Mucosa of descending colon (tissue), 3 donors: ENCODE results near the gene EDNRA. TPM values are rescaled to one million over a fixed set of nuclear protein-coding genes. Genes with fewer than 3 reads are reported as not detected.

Source experiments
- ATAC-seq: fragments of 200-7000 bp; cut with Tn5 transposase; one replicate; pipeline ENCODE4 v1.9.1; 2020; ENCODE audit warnings: mild to moderate bottlenecking, moderate library complexity
- DNase-seq, 3 donors: peaks; one replicate each; pipeline ENCODE4 v3.0.0-alpha.2; 2020
- H3K36me3 ChIP-seq: fragments of 200-600 bp; one replicate; pipeline ENCODE4 v1.8.0; 2021; ENCODE audit warnings: low read depth, mild to moderate bottlenecking
- H3K4me1 ChIP-seq: fragments of 200-600 bp; one replicate; pipeline ENCODE4 v1.8.0; 2021; ENCODE audit warnings: low read depth, mild to moderate bottlenecking
- H3K4me3 ChIP-seq: fragments of 200-600 bp; one replicate; pipeline ENCODE4 v1.8.0; 2021; ENCODE audit warnings: mild to moderate bottlenecking
- H3K9me3 ChIP-seq: fragments of 200-600 bp; one replicate; pipeline ENCODE4 v1.8.0; 2021; ENCODE audit warnings: mild to moderate bottlenecking
- intact Hi-C, 2 donors: fragments of 100-400 bp; cut with DNase I in 1 of 2; cut with micrococcal nuclease in 1 of 2; formaldehyde crosslinking; loops; one replicate each; pipeline versions ENCODE4 v1.11.0 to v1.11.1; 2022; cut with DNase I, micrococcal nuclease
- total RNA-seq, 3 donors: library from RNA; stranded (reverse); fragmentation: NEBNext Ultra II Directional in 2 of 3; extraction: Animal tissue kit (Norgen Biotek cat#: 25700) in 2 of 3; gene quantifications; one replicate each; pipeline versions ENCODE4 v1.2.1 to v1.2.4, GENCODE V29; 2021 to 2023
- TF ChIP-seq, protein P1 (sequence below): fragments of 200-600 bp; IDR thresholded peaks from one replicate; pipeline ENCODE4 v1.8.0; 2022; ENCODE audit warnings: antibody characterized with exemption, mild to moderate bottlenecking
- donor health status: DM: no; HTN: no; CAD: no; lungs with moderate emphysema.
- donor health status: DM: no; HTN: no; CAD: no.
- donor health status: DM: no; HTN: yes; CAD: no.

Gene EDNRA
- total RNA-seq, 3 donors from 2014 or later = 0.72 to 1.6 (median 1.6) TPM

DNA sequence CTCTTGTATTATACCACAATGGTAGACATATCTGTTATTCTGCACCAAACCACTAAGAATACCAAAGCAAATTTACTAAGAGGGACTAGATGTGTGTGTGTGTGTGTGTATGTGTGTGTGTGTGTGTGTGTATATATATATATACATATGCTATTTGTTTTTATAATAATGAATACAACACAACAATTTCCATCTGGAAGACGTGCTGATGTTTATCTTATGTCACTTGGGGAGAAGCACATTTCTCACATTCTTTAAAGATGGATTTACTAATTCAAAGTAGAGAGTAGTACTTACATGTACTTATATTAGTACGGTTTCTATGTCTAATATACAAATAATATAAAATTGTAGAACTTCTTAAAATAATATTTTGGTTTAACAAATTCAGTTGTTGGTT lies 52.0 kb downstream of the EDNRA start:
- H3K4me3 ChIP-seq = no peak overlapping the region
- intact Hi-C loops = no loop called here
- H3K9me3 ChIP-seq = no peaks in the 10 kb centered on the region
- DNase-seq (no peak), ATAC-seq (no peak)
- H3K36me3 ChIP-seq = no peaks in the 10 kb centered on the region
- no peaks in the 10 kb centered on the region for H3K4me1 ChIP-seq
- TF ChIP-seq, protein P1, sequence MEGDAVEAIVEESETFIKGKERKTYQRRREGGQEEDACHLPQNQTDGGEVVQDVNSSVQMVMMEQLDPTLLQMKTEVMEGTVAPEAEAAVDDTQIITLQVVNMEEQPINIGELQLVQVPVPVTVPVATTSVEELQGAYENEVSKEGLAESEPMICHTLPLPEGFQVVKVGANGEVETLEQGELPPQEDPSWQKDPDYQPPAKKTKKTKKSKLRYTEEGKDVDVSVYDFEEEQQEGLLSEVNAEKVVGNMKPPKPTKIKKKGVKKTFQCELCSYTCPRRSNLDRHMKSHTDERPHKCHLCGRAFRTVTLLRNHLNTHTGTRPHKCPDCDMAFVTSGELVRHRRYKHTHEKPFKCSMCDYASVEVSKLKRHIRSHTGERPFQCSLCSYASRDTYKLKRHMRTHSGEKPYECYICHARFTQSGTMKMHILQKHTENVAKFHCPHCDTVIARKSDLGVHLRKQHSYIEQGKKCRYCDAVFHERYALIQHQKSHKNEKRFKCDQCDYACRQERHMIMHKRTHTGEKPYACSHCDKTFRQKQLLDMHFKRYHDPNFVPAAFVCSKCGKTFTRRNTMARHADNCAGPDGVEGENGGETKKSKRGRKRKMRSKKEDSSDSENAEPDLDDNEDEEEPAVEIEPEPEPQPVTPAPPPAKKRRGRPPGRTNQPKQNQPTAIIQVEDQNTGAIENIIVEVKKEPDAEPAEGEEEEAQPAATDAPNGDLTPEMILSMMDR = no peak

DNA sequence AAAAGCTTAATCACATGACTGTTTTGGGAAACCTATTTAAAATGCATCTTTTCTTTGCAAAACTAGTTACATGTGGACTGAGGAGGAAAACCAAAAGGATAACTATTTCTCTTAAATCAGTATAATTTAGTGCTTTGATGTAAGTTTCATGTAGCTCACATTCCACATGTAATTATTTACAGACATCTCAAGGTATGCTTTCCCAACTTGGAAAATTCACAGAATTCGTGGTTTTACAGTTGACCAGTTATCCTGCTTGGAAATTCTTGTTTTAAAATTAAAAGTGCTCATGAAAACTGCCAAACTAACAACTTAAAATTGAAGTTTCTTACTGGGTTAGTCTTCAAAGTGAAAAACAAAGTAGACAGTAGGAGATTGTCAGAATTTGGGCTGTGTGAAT lies 52.4 kb downstream of the EDNRA start:
- Histone ChIP-seq H3K9me3 (no peaks in the 10 kb centered on the region), H3K4me1 (no peaks in the 10 kb centered on the region), H3K36me3 (no peaks in the 10 kb centered on the region), H3K4me3 (no peak overlapping the region)
- DNase-seq (no peak), ATAC-seq (no peak)
- intact Hi-C loops = no loop called here
- TF ChIP-seq, protein P1 = no peak

DNA sequence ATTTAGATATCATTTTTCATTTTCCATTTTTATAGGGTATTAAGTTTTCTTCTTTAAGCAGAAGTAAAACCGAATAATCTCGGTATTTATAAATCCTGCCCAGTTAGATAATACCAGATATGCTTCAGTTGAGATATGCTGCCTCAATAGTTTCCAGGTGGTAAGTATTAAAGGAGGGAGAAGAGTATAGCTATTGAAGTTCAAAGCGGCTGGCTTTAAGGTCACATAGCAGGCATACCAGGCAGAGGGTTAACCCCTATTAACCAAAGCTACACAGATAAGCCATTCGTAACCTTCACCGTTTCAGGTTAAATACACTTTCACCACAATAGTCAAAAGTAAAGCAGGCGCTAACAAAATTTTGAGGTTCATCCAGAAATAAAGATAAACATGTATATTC lies 54.2 kb downstream of the EDNRA start:
- H3K36me3 ChIP-seq = no peaks in the 10 kb centered on the region
- intact Hi-C loops = no loop called here
- TF ChIP-seq, protein P1 = no peak
- no peaks in the 10 kb centered on the region for H3K9me3 ChIP-seq
- ATAC-seq = no peak
- DNase-seq = no peak
- H3K4me1 ChIP-seq = no peaks in the 10 kb centered on the region
- no peak overlapping the region for H3K4me3 ChIP-seq

DNA sequence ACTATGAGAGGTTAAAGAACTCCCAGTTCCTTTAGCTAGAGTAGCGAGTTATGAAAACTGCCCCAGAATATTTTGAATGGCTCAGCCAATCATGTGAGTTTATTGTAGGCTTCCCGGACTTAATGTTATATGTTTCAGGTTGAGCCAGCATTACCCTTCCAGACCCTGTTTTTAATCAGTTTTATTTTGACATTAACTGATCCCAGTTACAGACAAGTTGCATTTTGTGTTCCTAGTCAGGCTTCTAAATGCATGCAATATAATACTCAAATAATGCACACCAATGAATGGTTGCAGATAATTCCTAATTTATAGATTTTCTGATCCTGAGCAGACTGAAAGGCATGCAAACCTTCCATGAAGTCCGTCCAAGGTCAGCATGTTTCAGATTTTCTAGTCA lies 57.8 kb downstream of the EDNRA start:
- ATAC-seq (no peak), DNase-seq (no peak)
- intact Hi-C loops = no loop called here
- Histone ChIP-seq H3K4me3 (no peak overlapping the region), H3K36me3 (no peaks in the 10 kb centered on the region), H3K9me3 (no peaks in the 10 kb centered on the region), H3K4me1 (no peaks in the 10 kb centered on the region)
- TF ChIP-seq, protein P1 = no peak

DNA sequence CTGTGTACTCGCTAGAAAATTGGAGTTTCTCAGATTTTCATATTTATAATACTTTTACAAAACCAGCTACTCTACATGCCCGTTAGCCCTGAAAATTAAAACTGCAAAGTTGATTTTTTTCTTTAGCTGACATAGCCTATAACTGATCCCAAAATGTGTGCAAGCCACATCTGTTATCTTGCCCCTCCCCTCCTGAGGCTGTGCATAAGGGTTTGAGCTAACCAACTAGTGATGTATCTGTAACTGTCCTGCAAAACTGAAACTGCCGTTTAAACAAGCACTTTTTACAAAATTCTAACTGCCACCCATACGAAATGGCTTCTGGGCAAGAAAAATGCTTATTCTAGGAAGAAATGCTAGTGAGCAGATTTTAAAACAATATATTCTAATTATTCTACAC lies 59.1 kb downstream of the EDNRA start:
- no peak for DNase-seq
- no peak overlapping the region for H3K4me3 ChIP-seq
- intact Hi-C loops = no loop called here
- no peaks in the 10 kb centered on the region for H3K36me3 ChIP-seq
- ATAC-seq = no peak
- H3K4me1 ChIP-seq = no peaks in the 10 kb centered on the region
- H3K9me3 ChIP-seq = no peaks in the 10 kb centered on the region
- TF ChIP-seq, protein P1 = no peak
